GM18858 (cell line): ENCODE results near the gene SYT1.

Experiments used
- ATAC-seq: cut with Tn5 transposase; IDR thresholded peaks from one replicate; pipeline ENCODE4 v1.9.1; 2021; ENCODE audit not compliant: unreplicated experiment

SYT1 gene

GRCh38 chr12:79125358-79125757 lies 260.8 kb downstream of the SYT1 start:
- no peak for ATAC-seq

- ATAC-seq: peak; percentile 97
These were observed 262.7 kb downstream of the SYT1 start for GRCh38 chr12:79127271-79127751.

GRCh38 chr12:79128956-79129355 lies 264.4 kb downstream of the SYT1 start:
- ATAC-seq: no peak

GRCh38 chr12:79138872-79139271 lies 274.3 kb downstream of the SYT1 start:
- ATAC-seq: no peak

DNA sequence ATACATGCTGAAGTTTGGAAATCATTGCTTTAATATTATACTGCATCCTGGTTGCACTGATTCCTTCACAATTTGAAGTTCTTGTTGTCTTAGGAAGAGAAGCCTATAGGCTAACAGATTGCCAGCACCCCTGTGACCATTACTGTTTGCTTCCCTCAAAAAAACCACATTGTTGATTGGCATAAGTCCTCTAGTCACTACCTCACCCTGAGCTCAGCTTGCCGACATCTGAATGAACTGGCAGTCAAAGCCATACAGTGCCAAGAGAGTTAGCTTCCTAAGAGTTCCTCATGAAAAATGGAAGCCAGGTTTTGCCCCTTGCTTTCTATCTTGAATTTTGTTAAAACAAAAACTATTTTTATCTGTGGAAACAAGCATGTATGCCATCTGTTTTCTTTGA lies 276.1 kb downstream of the SYT1 start:
- no peak for ATAC-seq

DNA sequence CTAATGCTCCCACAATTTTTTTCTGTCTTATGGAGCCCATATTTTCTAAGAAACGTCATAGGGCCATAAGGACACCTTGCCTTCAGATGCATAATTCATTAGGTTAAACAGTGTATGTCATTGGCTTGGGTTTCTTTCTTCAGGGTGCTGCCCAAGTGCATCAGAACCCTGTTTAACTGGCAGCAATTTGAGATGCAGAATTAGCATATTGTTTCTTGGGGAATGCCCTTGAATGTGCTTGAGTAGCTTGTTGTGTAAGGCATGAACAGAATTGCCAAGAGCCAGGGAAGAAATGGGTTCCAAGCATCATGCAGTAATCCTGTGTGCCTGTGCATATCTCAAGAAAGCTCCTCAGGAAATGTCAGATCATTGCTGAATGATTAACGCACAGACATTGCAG lies 277.2 kb downstream of the SYT1 start:
- ATAC-seq: no peak

GRCh38 chr12:79143803-79144202 lies 279.2 kb downstream of the SYT1 start:
- ATAC-seq: no peak

DNA sequence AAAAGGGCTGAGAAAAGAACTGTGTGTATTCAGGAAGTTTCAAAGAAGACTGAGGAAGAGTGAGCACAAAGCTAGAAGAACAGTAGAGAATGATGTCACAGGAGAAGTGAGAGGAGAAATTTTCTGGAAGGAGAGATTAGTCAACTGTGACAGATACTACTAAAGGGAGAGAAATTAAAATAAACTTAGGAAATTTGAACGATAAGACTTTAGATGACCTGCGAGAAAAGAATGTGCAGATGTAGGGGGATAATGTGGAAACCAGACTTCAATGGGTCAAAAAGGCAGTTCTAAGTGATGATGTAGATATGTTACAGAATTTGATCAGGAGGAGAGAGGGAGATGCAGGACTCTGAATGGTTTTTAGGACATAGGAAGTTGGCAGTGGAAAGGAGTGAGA lies 287.4 kb downstream of the SYT1 start:
- ATAC-seq: no peak

GRCh38 chr12:79155683-79156082 lies 291.1 kb downstream of the SYT1 start:
- no peak for ATAC-seq

- peak; percentile 38 for ATAC-seq
These were observed 292.4 kb downstream of the SYT1 start for GRCh38 chr12:79156846-79157463.

DNA sequence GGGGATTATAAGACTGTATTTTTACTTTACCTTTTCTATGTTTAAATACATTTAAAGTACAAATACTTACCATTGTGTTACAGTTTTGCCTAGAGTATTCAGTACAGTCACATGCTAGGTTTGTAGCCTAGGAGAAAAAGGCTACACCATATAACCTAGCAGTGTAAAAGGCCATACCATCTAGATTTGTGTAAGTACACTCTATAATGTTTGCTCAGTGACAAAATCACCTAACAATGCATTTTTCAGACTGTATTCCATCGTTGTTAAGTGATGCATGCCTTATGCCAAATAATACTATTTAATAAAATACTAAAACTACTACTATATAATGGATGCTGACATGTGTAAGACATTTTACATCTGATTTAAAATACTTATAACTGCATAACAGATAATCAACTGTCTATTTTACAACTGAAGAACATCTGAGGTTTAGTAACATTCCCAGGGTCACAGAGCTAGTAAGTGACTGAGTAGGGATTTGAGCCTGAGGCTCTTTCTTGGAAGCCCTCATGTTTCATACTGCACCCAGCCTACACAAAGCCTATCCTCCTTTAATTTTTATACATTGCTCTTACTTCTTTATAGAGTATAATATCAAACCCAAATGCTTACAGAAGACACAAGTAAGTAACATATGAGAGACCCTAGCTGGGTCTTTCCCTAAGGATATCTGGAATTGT lies 296.8 kb downstream of the SYT1 start:
- no peak for ATAC-seq

- no peak for ATAC-seq
These were observed 297.7 kb downstream of the SYT1 start for GRCh38 chr12:79162147-79162772.

DNA sequence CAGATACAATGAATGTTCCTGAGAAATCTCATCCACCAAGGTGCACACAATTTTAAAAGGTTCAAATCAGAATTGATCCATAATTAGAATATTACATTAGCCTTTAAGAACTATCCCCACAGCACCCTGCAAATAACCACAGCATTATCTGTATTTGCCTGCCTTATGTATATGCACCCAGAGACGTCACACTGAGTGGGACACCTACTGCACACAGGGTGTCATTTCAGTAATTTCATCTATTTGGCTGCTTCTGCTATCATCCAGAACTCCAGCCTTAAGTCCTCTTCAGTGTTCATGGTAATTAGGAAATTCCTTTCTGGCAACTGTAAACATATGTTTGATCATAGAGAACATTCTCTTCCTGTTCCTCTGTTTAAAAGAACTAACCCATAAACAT lies 298.4 kb downstream of the SYT1 start:
- peak; percentile 40 for ATAC-seq

GRCh38 chr12:79164890-79165289 lies 300.3 kb downstream of the SYT1 start:
- ATAC-seq: no peak

- no peak for ATAC-seq
These were observed 304.1 kb downstream of the SYT1 start for GRCh38 chr12:79168687-79169086.

- ATAC-seq: peak; percentile 70
These were observed 310.1 kb downstream of the SYT1 start for GRCh38 chr12:79174626-79175025.

GRCh38 chr12:79183003-79183402 lies 318.4 kb downstream of the SYT1 start:
- no peak for ATAC-seq

- ATAC-seq: no peak
These were observed 319.4 kb downstream of the SYT1 start for GRCh38 chr12:79183926-79184325.

GRCh38 chr12:79186506-79186905 lies 321.9 kb downstream of the SYT1 start:
- ATAC-seq: no peak

GRCh38 chr12:79187032-79187431 lies 322.5 kb downstream of the SYT1 start:
- no peak for ATAC-seq

DNA sequence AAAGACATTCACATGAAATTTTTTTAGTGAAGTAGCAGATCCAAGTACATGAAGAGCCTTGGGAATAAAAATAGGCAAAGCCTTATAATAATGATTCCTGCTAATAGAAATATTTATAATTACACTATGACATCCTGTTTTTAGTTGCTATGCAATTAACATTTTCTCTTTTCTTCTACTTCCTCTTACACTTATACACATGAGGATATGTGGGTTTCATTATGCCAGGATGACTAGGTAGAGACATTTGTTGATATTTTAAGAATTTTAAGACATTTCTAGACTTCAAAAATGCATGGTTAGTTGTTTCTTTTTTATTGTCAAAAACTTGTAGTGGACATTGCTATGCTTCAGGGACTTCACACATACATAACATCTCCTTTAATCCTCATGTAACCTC lies 326.8 kb downstream of the SYT1 start:
- peak; percentile 59 for ATAC-seq

GRCh38 chr12:79194595-79194994 lies 330.0 kb downstream of the SYT1 start:
- no peak for ATAC-seq
